Measurements from ENCODE around the gene PLA2G4B.

PLA2G4B gene

DNA sequence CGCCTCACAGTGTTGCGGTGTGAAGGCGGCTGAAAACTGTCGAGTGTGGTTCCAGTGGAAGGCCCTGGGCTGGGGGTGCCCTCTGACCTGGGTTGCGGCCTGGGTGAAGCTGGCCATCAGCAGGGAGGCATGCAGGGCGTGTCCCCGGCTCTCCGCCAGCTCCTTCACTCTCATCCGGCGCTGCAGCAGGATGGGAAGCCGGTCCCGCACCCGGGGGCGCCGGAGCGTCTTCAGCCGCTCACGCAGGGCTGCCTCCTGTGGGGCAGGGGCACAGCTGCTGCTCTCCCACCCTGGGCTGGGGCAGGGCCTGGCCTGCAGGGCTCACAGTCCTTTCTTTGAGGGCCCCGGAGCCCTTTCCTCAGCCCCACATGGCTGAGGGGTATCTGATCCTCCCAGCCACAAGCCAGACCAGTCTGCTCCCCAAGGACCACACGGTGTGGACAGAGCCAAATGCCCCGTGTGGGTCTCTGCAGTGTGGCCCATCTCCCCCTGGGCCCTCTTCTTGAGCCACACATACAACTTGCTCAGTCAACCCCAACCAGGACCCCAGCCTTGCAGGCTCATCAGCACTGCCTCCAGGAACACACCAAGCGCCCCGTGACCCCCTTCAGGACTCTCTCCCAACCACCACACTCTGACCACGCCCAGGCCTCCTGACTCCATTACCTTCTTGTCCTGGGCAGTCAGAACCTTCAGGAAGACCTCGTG lies 28.4 kb downstream of the PLA2G4B start:
- no peak for TF ChIP-seq ZFX (IDR thresholded peaks at IDR 0.05; ENCODE audit: borderline replicate concordance)
- TF ChIP-seq, protein P1, sequence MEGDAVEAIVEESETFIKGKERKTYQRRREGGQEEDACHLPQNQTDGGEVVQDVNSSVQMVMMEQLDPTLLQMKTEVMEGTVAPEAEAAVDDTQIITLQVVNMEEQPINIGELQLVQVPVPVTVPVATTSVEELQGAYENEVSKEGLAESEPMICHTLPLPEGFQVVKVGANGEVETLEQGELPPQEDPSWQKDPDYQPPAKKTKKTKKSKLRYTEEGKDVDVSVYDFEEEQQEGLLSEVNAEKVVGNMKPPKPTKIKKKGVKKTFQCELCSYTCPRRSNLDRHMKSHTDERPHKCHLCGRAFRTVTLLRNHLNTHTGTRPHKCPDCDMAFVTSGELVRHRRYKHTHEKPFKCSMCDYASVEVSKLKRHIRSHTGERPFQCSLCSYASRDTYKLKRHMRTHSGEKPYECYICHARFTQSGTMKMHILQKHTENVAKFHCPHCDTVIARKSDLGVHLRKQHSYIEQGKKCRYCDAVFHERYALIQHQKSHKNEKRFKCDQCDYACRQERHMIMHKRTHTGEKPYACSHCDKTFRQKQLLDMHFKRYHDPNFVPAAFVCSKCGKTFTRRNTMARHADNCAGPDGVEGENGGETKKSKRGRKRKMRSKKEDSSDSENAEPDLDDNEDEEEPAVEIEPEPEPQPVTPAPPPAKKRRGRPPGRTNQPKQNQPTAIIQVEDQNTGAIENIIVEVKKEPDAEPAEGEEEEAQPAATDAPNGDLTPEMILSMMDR (IDR thresholded peaks at IDR 0.05) = no peak
- no peak overlapping the region for H3K27ac ChIP-seq

DNA sequence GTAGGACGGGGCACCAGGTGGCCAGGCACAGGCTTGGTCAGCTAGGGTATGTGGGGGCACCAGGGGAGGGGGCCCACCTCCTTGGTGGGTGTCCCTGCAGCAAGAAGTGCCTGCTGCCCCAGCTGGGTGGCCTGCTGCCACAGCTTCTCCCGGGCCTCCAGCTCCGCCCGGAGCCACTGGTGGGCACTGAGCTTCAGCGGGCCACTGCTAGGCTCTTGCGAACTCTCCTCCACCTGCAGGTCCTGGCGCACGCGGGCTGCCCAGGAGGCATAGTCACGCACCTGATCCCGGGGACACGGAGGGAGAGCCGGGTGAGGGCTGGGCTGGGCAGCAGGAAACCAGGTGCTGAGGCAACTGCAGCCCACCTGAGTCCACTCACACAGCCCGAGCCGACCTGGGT lies 29.7 kb downstream of the PLA2G4B start:
- TF ChIP-seq, protein P1 (IDR thresholded peaks at IDR 0.05) = no peak
- no peak for TF ChIP-seq ZFX (IDR thresholded peaks at IDR 0.05; ENCODE audit: borderline replicate concordance)
- no peak overlapping the region for H3K27ac ChIP-seq

DNA sequence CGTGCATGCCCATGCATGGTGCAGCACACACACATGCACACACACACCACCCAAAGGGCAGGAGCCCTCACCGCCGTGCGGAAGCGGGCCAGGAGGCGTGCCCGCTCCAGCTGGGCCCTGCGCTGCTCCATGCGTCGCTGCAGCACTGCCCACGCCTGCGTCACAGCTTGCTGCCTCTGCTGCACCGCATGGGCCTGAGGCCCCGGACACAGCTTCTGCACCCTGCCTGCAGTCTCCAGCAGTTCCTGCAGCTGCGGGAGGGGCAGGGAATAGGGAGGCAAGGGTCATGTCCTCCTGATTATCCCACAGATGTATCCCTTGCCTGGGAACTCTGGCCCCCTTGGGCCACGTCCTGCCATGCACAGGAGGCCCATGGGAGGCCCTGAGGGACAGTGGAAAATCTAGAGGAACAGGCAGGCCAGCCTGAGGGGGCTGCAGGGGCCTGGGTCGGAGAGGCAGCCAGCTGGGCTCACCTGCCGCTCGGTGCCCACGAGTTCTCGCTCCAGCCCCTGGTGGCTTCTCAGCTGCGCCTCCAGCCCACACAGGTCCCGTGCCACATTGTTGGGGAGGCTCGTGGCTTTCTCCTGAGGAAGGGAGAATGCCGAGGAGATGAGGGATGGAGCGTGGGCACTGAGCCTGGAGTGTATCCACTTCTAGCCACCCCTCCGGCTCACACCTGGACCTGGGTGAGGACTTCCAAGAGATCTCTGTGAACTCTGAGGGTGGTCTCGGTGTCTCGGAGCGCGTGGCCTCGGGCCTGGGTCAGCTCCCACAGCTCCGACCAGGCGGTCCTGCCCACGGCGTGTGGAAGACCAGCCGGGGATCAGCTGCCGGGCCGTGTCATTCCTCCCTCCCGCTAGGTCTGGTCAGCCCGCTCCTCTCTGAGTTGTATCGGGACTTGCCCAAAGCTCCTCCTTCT lies 31.4 kb downstream of the PLA2G4B start:
- no peak for TF ChIP-seq ZFX (IDR thresholded peaks at IDR 0.05; ENCODE audit: borderline replicate concordance)
- TF ChIP-seq, protein P1 (IDR thresholded peaks at IDR 0.05) = no peak
- no peak overlapping the region for H3K27ac ChIP-seq

DNA sequence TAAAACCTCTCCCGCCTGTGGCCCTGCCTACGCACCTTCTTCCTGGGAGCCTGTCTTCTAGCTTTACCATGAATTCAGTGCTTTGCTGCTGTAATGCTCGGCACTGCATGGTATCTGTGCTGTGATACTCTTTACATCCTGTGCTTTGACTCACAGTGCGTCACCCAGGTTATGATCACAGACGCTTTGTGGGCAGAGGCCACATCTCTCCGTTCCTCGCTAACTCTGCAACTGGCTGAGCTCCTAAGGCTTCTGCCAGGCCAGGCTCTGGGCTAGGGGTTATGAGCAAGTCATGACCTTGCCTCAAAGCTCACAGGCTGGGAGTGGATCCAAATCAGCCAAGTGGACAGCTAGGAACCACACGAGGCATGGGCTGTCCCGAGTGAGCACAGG lies 32.0 kb downstream of the PLA2G4B start:
- no peak for TF ChIP-seq ZFX (IDR thresholded peaks at IDR 0.05; ENCODE audit: borderline replicate concordance)
- TF ChIP-seq, protein P1 (IDR thresholded peaks at IDR 0.05) = no peak
- no peak overlapping the region for H3K27ac ChIP-seq

DNA sequence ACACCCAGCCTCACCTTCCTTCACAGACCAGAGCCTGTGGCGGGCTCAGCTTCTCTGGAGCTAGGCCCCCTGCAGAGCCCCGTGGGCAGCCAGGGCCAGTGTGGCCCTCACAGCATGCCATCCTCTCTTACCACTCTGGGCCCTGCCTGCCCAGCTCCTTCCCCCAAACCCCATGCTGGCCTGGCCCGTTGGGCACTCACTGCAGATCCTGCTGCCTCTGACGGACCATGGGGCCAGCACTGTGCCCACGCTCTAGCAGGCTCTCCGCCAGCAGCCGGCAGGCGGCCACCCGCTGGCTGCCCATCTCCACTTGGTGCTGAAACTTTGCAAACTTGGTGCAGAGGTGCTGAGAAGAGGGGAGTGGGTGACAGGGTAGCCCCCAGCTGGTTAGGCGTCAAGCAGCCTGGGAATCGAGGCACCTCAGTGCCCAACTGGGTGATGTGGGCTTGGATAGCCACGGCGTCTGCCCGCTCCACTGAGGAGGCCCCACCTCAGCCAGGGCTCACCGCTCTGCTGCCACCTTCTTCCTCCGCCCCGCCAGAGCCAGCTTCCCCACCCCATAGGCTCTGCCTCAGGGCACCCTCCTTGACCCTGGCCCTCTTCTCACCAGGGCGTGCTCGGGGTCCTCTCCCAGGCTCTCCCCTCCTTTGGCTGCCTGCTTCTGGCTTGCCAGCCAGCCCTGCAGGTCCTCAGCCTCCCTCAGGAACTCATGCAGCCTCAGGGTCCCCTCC lies 32.7 kb downstream of the PLA2G4B start:
- H3K27ac ChIP-seq = no peak overlapping the region
- no peak for TF ChIP-seq ZFX (IDR thresholded peaks at IDR 0.05; ENCODE audit: borderline replicate concordance)
- TF ChIP-seq, protein P1 (IDR thresholded peaks at IDR 0.05) = no peak

DNA sequence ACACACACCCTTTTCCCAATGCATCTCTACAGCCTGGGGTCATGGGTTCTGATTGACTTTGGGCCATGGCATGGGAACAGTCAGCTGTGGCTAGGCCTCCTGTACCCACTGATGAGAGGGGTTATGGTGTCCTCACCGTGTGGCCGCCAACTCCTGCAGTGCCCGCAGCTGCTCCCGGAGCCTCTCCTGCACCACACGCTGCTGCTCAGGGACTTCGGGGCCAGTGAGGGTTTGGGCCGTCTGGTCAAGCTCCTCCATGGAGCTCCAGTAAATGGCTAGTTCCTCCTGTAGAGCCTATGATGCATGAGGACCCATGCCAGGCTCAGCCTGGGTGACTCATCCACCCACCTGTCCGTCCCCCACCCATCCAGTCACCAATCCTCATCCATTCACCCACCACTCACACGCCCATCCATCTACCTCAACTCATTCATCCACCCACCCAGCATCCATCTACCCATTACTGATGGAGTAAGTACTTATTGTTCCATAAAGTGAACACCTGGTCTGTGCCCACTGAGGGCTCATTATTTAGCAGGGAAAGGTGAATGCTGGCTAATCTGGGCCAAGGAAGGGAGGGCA lies 33.6 kb downstream of the PLA2G4B start:
- TF ChIP-seq, protein P1 (IDR thresholded peaks at IDR 0.05) = no peak
- no peak for TF ChIP-seq ZFX (IDR thresholded peaks at IDR 0.05; ENCODE audit: borderline replicate concordance)
- no peak overlapping the region for H3K27ac ChIP-seq

All from 22Rv1 (cell line).